EL (cell line): ENCODE data around the gene CENPX.
"Not testable (repeated sequence)": the region's sequence is repeated elsewhere in the genome, so short reads cannot be mapped to it uniquely, and the experiment has no call there.

ENCODE experiments used
- DNase-seq: peaks from one replicate; pipeline ENCODE4 v3.0.0-alpha.2; 2016

Gene CENPX

GRCh38 chr17:81995463-81996231 is 27.0 kb downstream of the CENPX start:
- no peak for DNase-seq

- DNase-seq, result no peak
Measured at GRCh38 chr17:81994593-81995462, 27.9 kb downstream of the CENPX start.

GRCh38 chr17:81993729-81994592 is 28.7 kb downstream of the CENPX start:
- DNase-seq, result no peak

- no peak for DNase-seq
Measured at GRCh38 chr17:81992306-81993102, 30.2 kb downstream of the CENPX start.

- DNase-seq, result peak; percentile 61
Measured at GRCh38 chr17:81991684-81992305, 30.9 kb downstream of the CENPX start.

- DNase-seq, result no peak
Measured at GRCh38 chr17:81990836-81991683, 31.6 kb downstream of the CENPX start.

- no peak for DNase-seq
Measured at GRCh38 chr17:81987161-81987770, 35.4 kb downstream of the CENPX start.

GRCh38 chr17:81986606-81987005 is 36.1 kb downstream of the CENPX start:
- DNase-seq, result no peak

- DNase-seq, result no peak
Measured at GRCh38 chr17:81984773-81985410, 37.8 kb downstream of the CENPX start.

- DNase-seq, result no peak
Measured at GRCh38 chr17:81983639-81984373, 38.9 kb downstream of the CENPX start.

- no peak for DNase-seq
Measured at GRCh38 chr17:81983011-81983638, 39.6 kb downstream of the CENPX start.

GRCh38 chr17:81981511-81981910 is 41.2 kb downstream of the CENPX start:
- not testable (repeated sequence) for DNase-seq

- no peak for DNase-seq
Measured at GRCh38 chr17:81980707-81981343, 41.9 kb downstream of the CENPX start.

- DNase-seq, result no peak
Measured at GRCh38 chr17:81980122-81980521, 42.6 kb downstream of the CENPX start.

GRCh38 chr17:81978524-81979298 is 44.0 kb downstream of the CENPX start:
- no peak for DNase-seq

- peak; percentile 89 for DNase-seq
Measured at GRCh38 chr17:81977211-81977808, 45.4 kb downstream of the CENPX start, which contains the start of gene ASPSCR1. ASPSCR1 (plus strand) TSS chr17:81977629; CDS start chr17:81977647, 18 bp downstream.
